HepG2 (cell line): ENCODE measurements around the gene LTB4R. TPM values are rescaled to one million over a fixed set of nuclear protein-coding genes. Genes with fewer than 3 reads are reported as not detected.
A peak's percentile ranks its signal among the peaks of the same experiment; 100 is the strongest.

ENCODE experiments used
- ATAC-seq: fragments of 200-7000 bp; cut with Tn5 transposase; 3 replicates; pipeline ENCODE4 v1.9.1; 2020; ENCODE audit warnings: mild to moderate bottlenecking, moderate library complexity
- BruUV-seq: library from RNA; stranded (reverse); fragments of 400-500 nt; replicated peaks from 2 replicates; lab custom pipeline; 2021; lab: Mats Ljungman, UMichigan
- CTCF ChIA-PET: fragments of 300-600 bp; formaldehyde crosslinking; extraction: SDS; loops from one replicate; lab custom pipeline; 2021; ENCODE audit warnings: low total read pairs, inconsistent platforms, low intra/inter-chr PET ratio; lab: Yijun Ruan, JAX
- POLR2A ChIA-PET: fragments of 350-600 bp; sonication (Branson Sonifier 250); formaldehyde crosslinking; loops from one replicate; lab custom pipeline; 2020; ENCODE audit warnings: antibody characterized with exemption, inconsistent platforms; lab: Yijun Ruan, JAX
- DNase-seq: peaks from one replicate; pipeline ENCODE4 v3.0.0-alpha.2; 2015; ENCODE audit warnings: low spot score
- FAIRE-seq: peaks from 3 replicates; lab custom pipeline; 2011; peaks lifted over from hg19 to GRCh38; lab: Jason Lieb, UNC
- H2AFZ ChIP-seq: one replicate; pipeline ENCODE4 v1.6.1; 2011; ENCODE audit warnings: low read length, inconsistent platforms
- H3K27ac ChIP-seq: fragments of 300-600 bp; 3 replicates; pipeline ENCODE4 v1.8.0; 2011; ENCODE audit warnings: mixed run types, mild to moderate bottlenecking, mixed read lengths, low read length, inconsistent platforms; ENCODE audit not compliant: insufficient read depth; ENCODE audit errors: extremely low read length
- H3K27me3 ChIP-seq, 2 experiments: fragments of 200-600 bp in 1 of 2; 2 replicates in 1 of 2; 3 replicates in 1 of 2; pipeline versions ENCODE4 v1.6.0 to v1.8.0; 2011; ENCODE audit warnings: low read length in 2 of 2, mild to moderate bottlenecking in 2 of 2, moderate library complexity in 2 of 2, inconsistent platforms in 1 of 2; ENCODE audit not compliant: insufficient read depth in 2 of 2, control insufficient read depth in 1 of 2
- H3K36me3 ChIP-seq, 2 experiments: fragments of 200-600 bp in 1 of 2; replicated peaks in 1 of 2; 2 replicates in 1 of 2; 3 replicates in 1 of 2; pipeline versions ENCODE4 v1.5.1 to v1.8.0; 2011; ENCODE audit warnings: low read length in 2 of 2, inconsistent platforms in 1 of 2; ENCODE audit not compliant: insufficient read depth in 2 of 2, control insufficient read depth in 1 of 2
- H3K4me1 ChIP-seq: 2 replicates; pipeline ENCODE4 v1.5.1; 2012; ENCODE audit warnings: low read length, inconsistent platforms; ENCODE audit not compliant: insufficient read depth
- H3K4me2 ChIP-seq: 2 replicates; pipeline ENCODE4 v1.6.0; 2011; ENCODE audit warnings: low read depth, low read length, inconsistent platforms
- H3K4me3 ChIP-seq, 3 experiments: fragments of 200-600 bp in 1 of 3; sonication (generic), shearing (Covaris generic) in 1 of 3; replicated peaks in 1 of 3; 2 replicates each; pipeline ENCODE4 v1.5.1; 2011 to 2016; ENCODE audit warnings: low read length in 3 of 3, inconsistent platforms in 2 of 3, low read depth in 2 of 3, mild to moderate bottlenecking in 2 of 3, control low read depth in 1 of 3, mixed read lengths in 1 of 3; ENCODE audit not compliant: insufficient read depth in 1 of 3
- H3K79me2 ChIP-seq: one replicate; pipeline ENCODE4 v1.6.1; 2011; ENCODE audit warnings: low read length, inconsistent platforms; ENCODE audit not compliant: insufficient read depth
- H3K9ac ChIP-seq: 2 replicates; pipeline ENCODE4 v1.6.0; 2011; ENCODE audit warnings: mild to moderate bottlenecking, low read depth, low read length, inconsistent platforms; ENCODE audit not compliant: insufficient read depth
- H3K9me3 ChIP-seq: 2 replicates; pipeline ENCODE4 v1.5.1; 2012; ENCODE audit warnings: mild to moderate bottlenecking, low read length
- H4K20me1 ChIP-seq: 2 replicates; pipeline ENCODE4 v1.6.0; 2011; ENCODE audit warnings: inconsistent platforms, mild to moderate bottlenecking, low read length, moderate library complexity; ENCODE audit not compliant: insufficient read depth
- CEBPB ChIP-seq: IDR thresholded peaks from 2 replicates; pipeline ENCODE4 v1.6.1; 2011; ENCODE audit warnings: low read depth, low read length, improper control_type of control experiment, borderline replicate concordance
- PCBP2 ChIP-seq: fragments of 200-400 bp; formaldehyde crosslinking; optimal IDR thresholded peaks from 2 replicates; pipeline ENCODE3; 2018; ENCODE audit warnings: low read length, low read depth; ENCODE audit not compliant: poor library complexity, severe bottlenecking
- TCF12 ChIP-seq, 2 experiments: fragments of 450-650 bp in 1 of 2; sonication (generic) in 1 of 2; formaldehyde crosslinking in 1 of 2; IDR thresholded peaks; 2 replicates each; pipeline versions ENCODE4 v1.6.1 to v1.8.0; 2017 to 2022; ENCODE audit warnings: antibody characterized with exemption in 1 of 2, mild to moderate bottlenecking in 1 of 2, missing genetic modification reagents in 1 of 2, moderate library complexity in 1 of 2
- ZNF101 ChIP-seq: sonication (generic); formaldehyde crosslinking; IDR thresholded peaks from 2 replicates; pipeline ENCODE4 v1.4.0; 2020; ENCODE audit warnings: mild to moderate bottlenecking, low read depth, missing genetic modification reagents, borderline replicate concordance
- WGBS: methylation state at CpG from one replicate; pipeline ENCODE4 v1.1.6; 2017; ENCODE audit warnings: low lambda C conversion rate; 5-methylcytosine and 5-hydroxymethylcytosine counted together
- in situ Hi-C: cut with HindIII; loops from 2 replicates; pipeline ENCODE4 v1.10.0; 2017; ENCODE audit warnings: low pct_unique_long_range_greater_than_20kb; ENCODE audit not compliant: extremely low pct_ligation_motif_present
- intact Hi-C: fragments of 100-400 bp; cut with micrococcal nuclease; formaldehyde crosslinking; loops from one replicate; pipeline ENCODE4 v1.10.0; 2022; ENCODE audit not compliant: unreplicated experiment
- polyA plus RNA-seq, 8 experiments: library from polyadenylated mRNA; depleted of rRNA in 3 of 8; stranded (reverse) in 7 of 8; unstranded in 1 of 8; fragments of >200 nt; fragmentation: Illumina TruSeq in 4 of 8; extraction: Trizol in 4 of 8; gene quantifications; 2 replicates each; pipeline versions ENCODE4 v1.2.1 to v1.2.3, GENCODE V29; 2011 to 2016; ENCODE audit warnings: low read depth in 4 of 8, missing spikeins in 1 of 8, mixed read lengths in 1 of 8; ENCODE audit not compliant: insufficient read depth in 1 of 8
- total RNA-seq, 5 experiments: library from RNA; depleted of rRNA; stranded (reverse); fragments of >200 nt; fragmentation: Illumina TruSeq; extraction: Trizol; gene quantifications; 2 replicates each; pipeline ENCODE4 v1.2.3, GENCODE V29; 2016; ENCODE audit warnings: low read depth in 1 of 5

The LTB4R gene
- total and polyA plus RNA-seq, 2 of the 13 experiments (the other 11 are each of a cell fraction or from before 2014, with no cell fraction given) = 3.2 to 8.2 TPM

GRCh38 chr14:24347134-24347533, 35.8 kb downstream of the LTB4R start:
- ChIA-PET CTCF (no interaction called here), POLR2A (interaction anchor here (1.7 kb wide), 1 partner anchor 83 kb away, joined by 5 read pairs; the partner anchor contains the start of gene KHNYN)
- intact Hi-C loops (no loop called here), in situ Hi-C loops (no loop called here)
- FAIRE-seq = no peak
- Histone ChIP-seq H3K4me3 (no peak overlapping the region), H3K4me2 (no peak overlapping the region), H3K4me1 (peaks cover 7% of the 10 kb centered on the region), H3K9ac (no peak overlapping the region), H3K36me3 (no peaks in the 10 kb centered on the region), H3K27me3 (peaks cover 3 to 14% of the 10 kb centered on the region in 2 experiments; a peak in 2 of 5 replicates), H2AFZ (no peak overlapping the region), H4K20me1 (no peaks in the 10 kb centered on the region), H3K9me3 (no peaks in the 10 kb centered on the region), H3K79me2 (no peaks in the 10 kb centered on the region), H3K27ac (no peak overlapping the region)
- ATAC-seq = no peak
- no TSS peak for BruUV-seq
- TF ChIP-seq TCF12 (IDR thresholded peaks at IDR 0.05) = no peak
- no peak for TF ChIP-seq TCF12 (CRISPR knock-in tag; IDR thresholded peaks at IDR 0.05)
- peak; percentile 74 for TF ChIP-seq PCBP2
- 0% methylated on average over 1 of the region's 1 CpG for WGBS
- DNase-seq = no peak

- FAIRE-seq (no peak), ATAC-seq (no peak), DNase-seq (no peak)
- WGBS = 94% methylated on average over 2 of the region's 2 CpGs
- no peak overlapping the region for H3K27ac ChIP-seq
- H3K9me3 ChIP-seq = no peaks in the 10 kb centered on the region
- no peaks in the 10 kb centered on the region for H3K79me2 ChIP-seq
- in situ Hi-C loops (no loop called here), intact Hi-C loops (no loop called here)
- peaks cover 9% of the 10 kb centered on the region for H3K4me1 ChIP-seq
- CTCF ChIA-PET = no interaction called here
- H3K4me2 ChIP-seq = no peak overlapping the region
- no TSS peak for BruUV-seq
- H2AFZ ChIP-seq = no peak overlapping the region
- POLR2A ChIA-PET = interaction anchor here (1.7 kb wide), 1 partner anchor 82 kb away, joined by 5 read pairs; the partner anchor contains the start of gene KHNYN
- H3K36me3 ChIP-seq = no peaks in the 10 kb centered on the region
- no peaks in the 10 kb centered on the region for H4K20me1 ChIP-seq
- peaks cover 3 to 14% of the 10 kb centered on the region in 2 experiments; a peak in 2 of 5 replicates for H3K27me3 ChIP-seq
- no peak overlapping the region for H3K9ac ChIP-seq
- no peak overlapping the region for H3K4me3 ChIP-seq
- no peak for TF ChIP-seq CEBPB
- 0 out of 2 replicates have a peak, but pooled peaks have one; percentile 46 for TF ChIP-seq ZNF101 (CRISPR knock-in tag)
Measured at GRCh38 chr14:24348186-24348585, 36.9 kb downstream of the LTB4R start.
